GM12892 (cell line): ENCODE results near the gene TEPSIN. TPM values are rescaled to one million over a fixed set of nuclear protein-coding genes. Genes with fewer than 3 reads are reported as not detected.

ENCODE experiments used
- DNase-seq: peaks from one replicate; pipeline ENCODE4 v3.0.0; 2011; ENCODE audit not compliant: insufficient read length
- FAIRE-seq: peaks from 2 replicates; lab custom pipeline; 2011; peaks lifted over from hg19 to GRCh38; lab: Jason Lieb, UNC
- POLR2A ChIP-seq: IDR thresholded peaks from 2 replicates; pipeline ENCODE4 v1.6.1; 2011; ENCODE audit warnings: low read depth, low read length, control low read depth
- POLR2AphosphoS5 ChIP-seq: IDR thresholded peaks from 2 replicates; pipeline ENCODE4 v1.6.1; 2011; ENCODE audit warnings: low read depth, low read length, control low read depth
- TAF1 ChIP-seq: IDR thresholded peaks from 2 replicates; pipeline ENCODE4 v1.6.1; 2011; ENCODE audit warnings: low read depth, mild to moderate bottlenecking, control low read depth, low read length, borderline replicate concordance
- polyA plus RNA-seq: library from polyadenylated mRNA; unstranded; fragments of >200 nt; gene quantifications from one replicate; pipeline ENCODE4 v1.2.1, GENCODE V29; 2012; ENCODE audit warnings: missing spikeins, inconsistent platforms; ENCODE audit not compliant: missing spikeins

Gene TEPSIN, protein sequence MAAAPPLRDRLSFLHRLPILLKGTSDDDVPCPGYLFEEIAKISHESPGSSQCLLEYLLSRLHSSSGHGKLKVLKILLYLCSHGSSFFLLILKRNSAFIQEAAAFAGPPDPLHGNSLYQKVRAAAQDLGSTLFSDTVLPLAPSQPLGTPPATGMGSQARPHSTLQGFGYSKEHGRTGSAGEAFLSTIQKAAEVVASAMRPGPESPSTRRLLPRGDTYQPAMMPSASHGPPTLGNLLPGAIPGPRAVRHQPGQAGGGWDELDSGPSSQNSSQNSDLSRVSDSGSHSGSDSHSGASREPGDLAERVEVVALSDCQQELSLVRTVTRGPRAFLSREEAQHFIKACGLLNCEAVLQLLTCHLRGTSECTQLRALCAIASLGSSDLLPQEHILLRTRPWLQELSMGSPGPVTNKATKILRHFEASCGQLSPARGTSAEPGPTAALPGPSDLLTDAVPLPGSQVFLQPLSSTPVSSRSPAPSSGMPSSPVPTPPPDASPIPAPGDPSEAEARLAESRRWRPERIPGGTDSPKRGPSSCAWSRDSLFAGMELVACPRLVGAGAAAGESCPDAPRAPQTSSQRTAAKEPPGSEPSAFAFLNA
- polyA plus RNA-seq: 9.7 TPM

DNA sequence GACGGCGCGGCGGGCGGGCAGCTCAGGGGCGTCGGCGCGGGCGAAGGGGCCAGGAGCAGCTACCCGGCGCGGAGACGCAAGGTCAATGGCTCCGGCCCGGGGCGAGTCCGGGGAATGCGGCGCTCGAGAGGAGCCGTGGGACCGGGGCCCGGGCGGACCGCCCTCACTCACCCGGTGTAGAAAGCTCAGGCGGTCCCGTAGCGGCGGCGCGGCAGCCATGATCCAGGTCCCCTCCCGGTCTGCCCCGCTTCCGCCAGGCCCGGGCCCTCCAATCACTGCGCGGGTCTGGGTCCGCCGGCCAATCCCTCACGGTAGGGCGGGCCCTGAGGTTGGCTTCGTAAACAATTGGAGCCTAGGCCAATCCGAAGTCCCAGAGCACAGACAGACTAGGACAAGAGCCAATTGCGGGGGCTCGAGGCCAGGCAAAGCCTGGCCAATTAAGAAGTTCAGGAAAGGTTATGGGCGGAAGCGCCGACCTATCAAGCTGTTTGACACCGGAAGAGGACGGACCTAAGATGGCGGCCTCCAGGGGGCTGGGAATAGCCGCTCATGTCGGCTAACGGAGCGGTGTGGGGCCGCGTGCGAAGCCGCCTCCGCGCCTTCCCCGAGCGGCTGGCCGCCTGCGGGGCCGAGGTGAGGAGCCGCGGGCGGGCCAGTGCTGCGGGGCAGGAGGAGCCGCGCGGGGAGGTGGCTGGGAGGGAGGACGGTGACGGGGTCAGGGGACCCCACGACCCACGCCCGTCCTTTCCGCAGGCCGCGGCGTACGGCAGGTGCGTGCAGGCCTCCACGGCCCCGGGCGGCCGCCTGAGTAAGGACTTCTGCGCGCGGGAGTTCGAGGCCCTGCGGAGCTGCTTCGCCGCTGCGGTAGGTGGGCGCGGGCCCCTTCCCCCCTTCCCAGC, at the start of gene TEPSIN, which contains the start of gene NDUFAF8:
Gene TEPSIN, minus strand, starts transcription at position 241 of the 899 bp plus-strand sequence. Its CDS starts 22 bp downstream, at position 219.
Gene NDUFAF8, plus strand, starts transcription at position 504 of the 899 bp plus-strand sequence. Its CDS starts 46 bp downstream, at position 550.
- peak; percentile 100 for DNase-seq
- peak; percentile 99 for FAIRE-seq
- TF ChIP-seq TAF1 (no peak), POLR2AphosphoS5 (peak; percentile 70; the same call in 1 of the 2 replicates), POLR2A (peak; percentile 90)

DNA sequence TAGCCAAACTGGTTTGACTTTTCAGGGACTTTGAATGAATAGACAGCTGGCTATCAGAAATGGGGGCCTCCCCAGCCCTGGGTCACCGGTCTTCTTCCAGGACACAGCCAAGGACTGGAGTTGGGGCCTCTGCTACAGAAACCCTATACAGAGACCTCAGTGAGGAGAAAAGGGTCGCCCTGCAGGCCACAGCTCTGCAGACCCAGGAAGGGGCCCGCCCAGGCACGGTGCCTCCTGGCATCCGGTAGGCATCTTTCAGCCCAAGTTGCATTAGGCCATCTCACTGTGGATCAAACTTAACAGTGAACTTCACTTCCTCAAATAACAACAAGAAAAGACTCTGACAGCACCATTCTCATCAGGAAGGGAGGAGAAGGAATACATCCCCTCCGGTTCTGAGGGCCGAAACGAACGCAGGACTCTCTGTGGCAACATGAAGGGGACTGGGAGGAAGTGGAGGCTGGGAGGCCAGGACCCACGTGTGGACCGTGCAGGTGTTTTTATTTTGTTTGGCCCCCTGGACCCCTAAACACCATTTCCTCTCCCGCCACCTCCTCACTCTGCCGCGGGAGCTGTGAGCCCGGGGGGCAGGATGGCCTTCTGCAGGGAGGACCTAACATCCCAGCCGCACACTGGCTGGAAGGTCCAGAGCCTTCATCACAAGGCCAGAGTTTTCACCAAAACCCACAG, 49.0 kb upstream of the TEPSIN start:
- DNase-seq: no peak
- no peak for TF ChIP-seq POLR2A
- no peak for FAIRE-seq

DNA sequence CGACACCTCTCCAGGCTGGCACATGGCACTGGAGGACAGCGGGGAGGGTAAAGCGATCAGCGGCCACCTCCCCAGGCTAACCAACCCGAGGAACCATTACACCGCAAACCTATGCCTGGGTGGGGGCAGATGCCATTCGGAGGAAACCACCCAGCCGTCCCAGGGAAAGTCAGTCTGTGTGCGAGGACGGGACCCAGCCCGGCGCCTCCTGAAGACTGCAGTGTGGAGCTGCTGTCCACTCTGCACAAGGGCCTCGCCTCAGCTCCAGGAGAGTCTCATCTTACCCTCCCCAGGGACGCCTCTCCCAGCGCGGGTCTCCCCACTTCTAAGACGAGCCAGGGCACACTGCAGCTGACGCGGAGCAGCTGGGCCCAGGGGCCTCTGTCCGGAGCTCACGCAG, 48.3 kb upstream of the TEPSIN start:
- no peak for FAIRE-seq
- TF ChIP-seq POLR2A: no peak
- TF ChIP-seq TAF1: no peak
- no peak for TF ChIP-seq POLR2AphosphoS5
- DNase-seq: no peak

DNA sequence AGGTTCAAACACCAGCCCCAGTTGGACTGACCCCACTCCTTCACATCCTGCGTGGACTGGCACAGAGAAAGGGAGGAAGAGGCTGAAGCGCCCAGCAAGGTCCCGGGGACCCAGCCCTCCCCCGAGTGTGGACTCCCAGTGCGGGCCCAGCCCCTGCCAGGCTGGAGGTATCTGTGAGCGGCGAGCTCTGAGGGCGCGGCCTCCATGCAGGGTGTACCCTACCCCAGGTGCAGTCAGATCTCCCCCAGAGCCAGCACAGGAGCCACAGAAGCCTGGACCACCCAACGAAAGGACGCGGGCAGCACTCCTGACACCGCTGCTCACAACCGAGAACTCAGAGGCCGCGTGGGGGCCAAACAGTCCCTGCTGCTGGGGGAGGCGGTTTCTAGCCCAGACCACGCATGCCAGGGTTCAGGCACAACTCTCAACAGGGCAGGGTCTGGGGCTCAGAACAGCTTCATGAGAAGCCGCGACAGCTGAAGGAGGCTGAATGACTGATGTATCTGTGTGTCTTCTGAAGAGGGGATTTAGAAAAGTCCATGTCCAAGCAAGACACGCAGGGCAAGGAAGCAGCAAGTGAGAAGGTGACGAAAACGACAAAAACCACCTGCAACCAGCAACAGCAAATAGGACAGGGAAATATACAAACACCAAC, 47.8 kb upstream of the TEPSIN start:
- no peak for FAIRE-seq
- TF ChIP-seq POLR2A (no peak), TAF1 (no peak), POLR2AphosphoS5 (no peak)
- DNase-seq: no peak

DNA sequence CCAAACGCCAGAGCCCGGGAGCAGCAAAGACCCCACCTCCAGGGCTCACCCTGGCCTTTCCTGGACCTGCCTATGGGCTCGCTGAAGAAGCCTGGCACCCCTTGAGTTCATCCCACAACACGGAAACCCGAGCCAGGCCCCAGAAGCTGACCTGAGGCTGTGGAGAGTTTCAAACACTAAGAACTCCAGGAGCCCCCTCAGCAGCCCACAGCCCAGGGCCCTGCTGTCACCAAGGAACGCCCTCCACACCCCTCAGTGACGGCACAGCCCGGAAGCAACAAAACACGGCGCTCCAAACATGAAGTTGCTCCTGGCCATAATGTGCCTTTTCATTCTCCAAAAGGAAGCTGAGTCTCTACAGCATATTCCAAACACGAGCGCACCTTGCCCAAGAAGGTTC, 47.0 kb upstream of the TEPSIN start:
- DNase-seq: no peak
- TF ChIP-seq POLR2AphosphoS5 (no peak), POLR2A (no peak), TAF1 (no peak)
- FAIRE-seq: no peak

DNA sequence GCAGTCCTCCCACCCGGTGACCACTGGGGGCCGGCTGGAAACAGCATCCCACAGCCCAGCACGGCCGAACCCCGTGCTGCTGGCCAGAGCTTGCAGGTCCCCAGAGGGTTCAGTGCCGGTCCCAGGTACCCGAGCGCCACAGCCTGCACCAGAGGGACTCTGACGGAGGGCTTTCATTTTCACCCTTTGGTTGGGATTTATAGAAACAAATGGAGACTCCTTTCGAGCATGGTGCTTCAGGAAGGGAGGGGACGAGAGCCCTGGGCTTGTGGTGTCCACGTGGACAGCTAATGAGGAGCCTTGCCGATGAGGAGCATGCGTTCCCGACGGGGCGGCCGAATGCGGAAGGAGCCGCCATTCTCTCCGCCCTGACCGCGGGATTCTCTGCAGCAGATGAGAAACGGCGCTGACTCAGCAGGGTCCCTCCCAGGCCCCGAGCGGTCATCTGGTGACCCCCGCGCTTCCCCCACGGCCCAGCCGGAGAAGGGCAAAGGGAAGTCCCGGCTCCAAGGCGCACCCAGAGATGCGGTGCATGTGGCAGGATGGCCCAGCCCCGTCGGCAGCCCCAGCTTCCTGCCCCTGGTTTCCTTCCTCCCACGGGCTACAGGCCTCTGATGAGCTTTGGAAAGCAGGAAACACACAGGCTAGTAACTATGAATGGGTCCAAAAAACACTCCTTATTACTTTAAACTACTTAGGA, 46.5 kb upstream of the TEPSIN start:
- peak; percentile 55; the same call in 1 of the 2 replicates for TF ChIP-seq POLR2AphosphoS5
- TF ChIP-seq TAF1: peak; percentile 53; the same call in 1 of the 2 replicates
- peak; percentile 86 for TF ChIP-seq POLR2A
- FAIRE-seq (peak; percentile 92), DNase-seq (peak; percentile 70)

DNA sequence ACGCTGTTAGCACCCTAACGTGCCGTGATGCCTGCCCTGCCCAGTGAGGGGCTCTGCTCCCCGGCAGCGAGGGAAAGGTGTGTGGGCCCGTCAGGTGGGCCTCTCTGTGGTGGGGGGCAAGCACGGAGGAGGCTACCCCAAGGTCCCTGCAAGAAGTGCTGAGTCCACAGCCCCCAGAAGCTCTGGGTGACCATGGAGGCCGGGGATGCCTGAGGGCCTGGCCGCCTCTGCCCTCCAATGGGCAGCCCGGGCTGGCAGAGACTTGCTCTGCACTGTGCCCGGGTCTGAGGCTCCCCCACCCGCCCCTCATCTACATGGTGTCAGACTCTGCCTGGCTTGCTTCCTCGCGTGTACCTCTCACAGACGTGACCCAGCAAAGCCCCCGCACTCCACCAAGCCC, 44.0 kb upstream of the TEPSIN start:
- FAIRE-seq: no peak

DNA sequence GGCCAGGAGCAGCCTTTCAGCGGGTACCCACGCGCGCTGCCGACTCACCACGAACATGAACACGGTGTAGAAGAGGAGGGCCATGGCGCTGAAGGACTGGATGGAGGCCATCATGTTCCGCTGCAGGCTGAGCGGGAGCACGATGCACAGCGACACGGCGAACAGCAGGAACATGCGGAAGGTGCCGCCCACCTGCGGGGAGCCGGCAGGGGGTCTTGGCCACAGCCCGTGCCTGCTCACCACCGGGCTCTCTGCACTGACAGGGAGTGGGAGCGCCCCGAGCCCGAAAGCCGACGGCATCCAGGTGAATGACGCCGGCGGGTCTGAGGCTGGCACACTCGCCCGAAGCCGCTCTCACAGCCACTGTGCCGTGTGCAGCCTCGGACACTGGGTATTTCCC, 43.3 kb upstream of the TEPSIN start:
- DNase-seq: no peak
- no peak for TF ChIP-seq POLR2A
- no peak for FAIRE-seq

More for the DNA sequence above, 44.0 kb upstream of the TEPSIN start:
- no peak for DNase-seq
- TF ChIP-seq TAF1 (no peak), POLR2A (no peak), POLR2AphosphoS5 (no peak)

DNA sequence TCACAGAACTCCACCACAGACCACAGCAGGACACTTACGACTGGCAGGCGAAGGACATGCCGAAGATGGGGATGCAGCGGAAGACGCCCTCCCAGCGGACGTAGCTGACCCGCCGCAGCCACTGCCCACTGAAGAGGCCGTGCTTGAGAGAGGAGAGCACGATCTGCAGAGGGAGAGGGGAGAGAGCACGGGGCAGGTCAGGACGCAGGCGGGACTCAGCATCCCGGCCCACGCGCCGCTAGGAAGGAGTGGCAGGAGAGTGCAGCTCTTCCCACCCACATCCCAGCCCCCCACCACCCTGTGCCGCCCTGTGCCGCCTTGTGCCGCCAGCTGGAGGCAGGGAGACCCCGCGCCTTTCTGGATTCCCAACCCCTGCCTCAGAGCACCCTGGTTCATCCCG, 41.7 kb upstream of the TEPSIN start:
- no peak for TF ChIP-seq TAF1
- no peak for TF ChIP-seq POLR2A
- no peak for TF ChIP-seq POLR2AphosphoS5
- FAIRE-seq: no peak
- DNase-seq: no peak
